ENCODE results near the gene TSPYL6. TPM values are rescaled to one million over a fixed set of nuclear protein-coding genes. Genes with fewer than 3 reads are reported as not detected.
A peak's percentile ranks its signal among the peaks of the same experiment; 100 is the strongest.
"Not testable (repeated sequence)": the region's sequence is repeated elsewhere in the genome, so short reads cannot be mapped to it uniquely, and the experiment has no call there.

The TSPYL6 gene
- not detected for total RNA-seq
- long read RNA-seq: 0 reads

GRCh38 chr2:54256091-54256694 lies at the start of gene TSPYL6:
TSPYL6 (minus strand) TSS chr2:54256229; CDS start chr2:54256151, 78 bp downstream.
- no peak for ATAC-seq
- intact Hi-C loops (cut with micrococcal nuclease): no loop called here

GRCh38 chr2:54303631-54304030 lies 47.6 kb upstream of the TSPYL6 start:
- intact Hi-C loops (cut with micrococcal nuclease): no loop called here
- DNase-seq (no peak), ATAC-seq (no peak)

More at GRCh38 chr2:54256091-54256694, at the start of gene TSPYL6:
- DNase-seq: no peak

DNA sequence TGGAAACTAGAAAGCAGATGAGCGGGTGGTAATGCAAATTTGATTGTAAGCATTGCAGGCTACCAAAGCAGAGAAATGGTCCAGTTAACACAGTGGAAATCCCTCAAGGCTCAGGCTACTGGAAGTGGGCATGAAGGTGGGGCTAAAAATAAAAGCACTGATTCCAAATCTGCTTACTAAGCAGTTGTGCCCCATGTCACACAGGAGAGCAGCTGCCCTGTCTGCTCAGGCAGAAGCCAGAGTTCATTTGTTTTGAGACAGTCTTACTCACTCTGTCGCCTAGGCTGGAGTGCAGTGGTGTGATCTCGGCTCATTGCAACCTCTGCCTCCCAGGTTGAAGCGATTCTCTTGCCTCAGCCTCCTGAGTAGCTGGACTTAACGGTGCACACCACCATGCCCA lies 42.5 kb upstream of the TSPYL6 start:
- DNase-seq (no peak), ATAC-seq (no peak)
- intact Hi-C loops (cut with micrococcal nuclease): no loop called here

GRCh38 chr2:54295911-54296310 lies 39.9 kb upstream of the TSPYL6 start:
- ATAC-seq: no peak

DNA sequence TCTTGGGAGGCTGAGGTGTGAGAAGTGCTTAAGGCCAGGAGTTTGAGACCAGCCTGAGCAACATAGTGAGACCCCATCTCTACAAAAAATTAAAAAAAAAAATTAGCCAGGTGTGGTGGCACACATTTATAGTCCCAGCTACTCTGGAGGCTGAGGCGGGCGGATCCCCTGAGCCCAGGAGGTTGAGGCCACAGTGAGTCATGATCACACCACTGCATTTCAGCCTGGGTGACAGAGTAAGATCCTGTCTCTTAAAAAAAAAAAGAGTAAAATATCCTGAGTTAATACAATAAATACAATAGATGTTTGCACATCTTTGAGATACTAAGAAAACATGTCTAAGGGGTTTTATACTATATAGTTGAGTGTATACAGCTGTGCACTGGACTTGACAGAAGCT lies 38.6 kb upstream of the TSPYL6 start:
- DNase-seq; ATAC-seq; intact Hi-C loops (cut with micrococcal nuclease): not testable (repeated sequence)

More at GRCh38 chr2:54295911-54296310, 39.9 kb upstream of the TSPYL6 start:
- DNase-seq: no peak
- intact Hi-C loops (cut with micrococcal nuclease): no loop called here

GRCh38 chr2:54290356-54291025 lies 34.5 kb upstream of the TSPYL6 start:
- no peak for DNase-seq
- intact Hi-C loops (cut with micrococcal nuclease): no loop called here
- no peak for ATAC-seq

DNA sequence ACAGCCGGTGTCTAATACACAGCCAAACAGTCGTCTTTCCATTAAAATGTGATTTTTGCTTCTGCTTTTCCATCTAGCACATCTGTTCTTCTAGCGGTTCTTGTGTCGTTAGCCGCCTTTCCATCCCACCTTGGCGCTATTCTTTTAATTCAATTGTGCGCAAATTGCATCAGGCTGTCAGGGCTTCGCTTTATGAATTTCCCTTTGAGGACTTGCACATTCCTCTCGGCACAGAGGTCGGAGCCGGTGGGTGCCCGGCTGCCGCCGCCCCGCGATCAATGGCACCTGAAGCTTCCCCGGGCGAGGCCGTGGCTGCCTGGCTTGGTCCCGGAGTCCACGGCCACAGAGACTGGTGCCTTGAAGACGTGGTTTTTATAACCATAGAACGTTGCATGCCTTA lies 33.9 kb upstream of the TSPYL6 start:
- DNase-seq (no peak), ATAC-seq (no peak)
- intact Hi-C loops (cut with micrococcal nuclease): no loop called here

- peak; percentile 93 for ATAC-seq
- intact Hi-C loops (cut with micrococcal nuclease): no loop called here
- DNase-seq: no peak
Measured at GRCh38 chr2:54287532-54287931, 31.5 kb upstream of the TSPYL6 start.

DNA sequence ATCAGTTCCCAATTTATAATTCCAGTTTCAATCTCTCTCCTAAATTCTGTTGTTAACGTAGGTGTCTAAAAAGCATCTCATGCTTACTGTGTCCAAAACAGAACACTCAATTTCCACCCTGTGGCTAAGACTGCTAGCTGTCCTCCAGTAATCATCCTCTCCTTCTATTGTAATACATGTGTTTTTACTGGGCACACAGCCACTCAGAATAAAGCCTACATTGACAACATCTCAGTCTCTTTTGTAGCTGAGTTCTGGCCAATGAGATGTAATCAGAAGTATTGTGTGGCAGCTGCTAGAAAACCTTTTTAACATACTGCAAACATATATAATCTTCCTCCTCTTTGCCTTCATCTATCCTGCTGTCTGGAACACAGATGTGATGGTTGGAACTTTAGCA lies 29.4 kb upstream of the TSPYL6 start:
- no peak for ATAC-seq
- DNase-seq: no peak
- intact Hi-C loops (cut with micrococcal nuclease): no loop called here

DNA sequence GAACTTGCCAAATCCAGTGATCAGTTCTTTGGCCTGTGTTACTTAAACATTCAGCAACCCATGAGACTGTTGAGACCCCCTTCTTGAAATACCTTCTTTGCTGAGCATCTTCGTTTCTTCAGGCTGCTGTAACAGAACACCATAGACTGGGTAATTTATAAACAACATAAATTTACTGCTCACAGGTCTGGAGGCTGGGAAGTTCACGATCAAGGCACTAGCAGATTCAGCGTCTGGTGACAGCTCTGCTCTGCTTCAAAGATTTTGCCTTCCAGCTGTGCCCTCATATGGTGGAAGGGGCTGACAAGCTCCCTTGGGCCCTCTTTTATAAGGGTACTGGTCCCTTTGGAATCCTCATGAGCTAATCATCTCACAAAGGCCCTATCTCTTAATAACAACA lies 28.8 kb upstream of the TSPYL6 start:
- DNase-seq (no peak), ATAC-seq (no peak)
- intact Hi-C loops (cut with micrococcal nuclease): no loop called here

DNA sequence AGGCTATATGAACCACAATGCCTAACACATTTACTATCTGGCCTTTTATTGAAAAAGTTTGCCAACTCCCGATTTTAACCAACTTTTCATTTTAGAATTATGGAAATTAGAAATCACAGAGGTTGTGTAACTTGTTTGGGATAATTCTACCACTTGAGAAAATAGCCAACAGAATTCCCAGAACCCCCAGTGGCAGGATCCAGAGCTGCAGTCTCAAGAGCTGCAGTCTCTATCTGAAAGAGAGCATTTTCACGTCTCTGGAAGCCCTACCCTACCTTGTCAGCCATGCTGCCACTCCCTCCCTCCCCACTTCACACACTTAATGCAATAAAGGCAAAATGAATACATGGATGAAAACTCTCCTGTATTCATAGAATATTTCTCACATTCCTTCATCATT lies 23.4 kb upstream of the TSPYL6 start:
- intact Hi-C loops (cut with micrococcal nuclease): no loop called here
- ATAC-seq (no peak), DNase-seq (no peak)

GRCh38 chr2:54275541-54275940 lies 19.5 kb upstream of the TSPYL6 start:
- no peak for DNase-seq
- intact Hi-C loops (cut with micrococcal nuclease): no loop called here
- no peak for ATAC-seq

- DNase-seq: no peak
- peak; percentile 73 for ATAC-seq
- intact Hi-C loops (cut with micrococcal nuclease): no loop called here
Measured at GRCh38 chr2:54274781-54275242, 18.8 kb upstream of the TSPYL6 start.

GRCh38 chr2:54271843-54272627 lies 16.0 kb upstream of the TSPYL6 start:
- intact Hi-C loops (cut with micrococcal nuclease): no loop called here
- DNase-seq (no peak), ATAC-seq (no peak)

- intact Hi-C loops (cut with micrococcal nuclease): no loop called here
- DNase-seq (no peak), ATAC-seq (no peak)
Measured at GRCh38 chr2:54271189-54271588, 15.2 kb upstream of the TSPYL6 start.

- DNase-seq (no peak), ATAC-seq (no peak)
- intact Hi-C loops (cut with micrococcal nuclease): no loop called here
Measured at GRCh38 chr2:54267577-54267976, 11.5 kb upstream of the TSPYL6 start.

DNA sequence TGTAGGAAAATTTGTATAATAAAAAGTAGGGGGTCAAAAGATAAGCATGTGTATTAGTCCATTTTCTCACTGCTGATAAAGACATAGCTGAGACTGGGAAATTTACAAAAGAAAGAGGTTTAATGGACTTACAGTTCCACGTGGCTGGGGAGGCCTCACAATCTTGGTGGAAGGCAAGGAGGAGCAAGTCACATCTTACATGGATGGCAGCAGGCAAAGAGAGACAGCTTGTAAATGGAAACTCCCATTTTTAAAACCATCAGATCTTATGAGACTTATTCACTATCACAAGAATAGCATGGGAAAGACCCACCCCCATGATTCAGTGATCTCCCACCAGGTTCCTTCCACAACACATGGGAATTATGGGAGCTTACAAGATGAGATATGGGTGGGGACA lies 9.1 kb upstream of the TSPYL6 start:
- DNase-seq; ATAC-seq; intact Hi-C loops (cut with micrococcal nuclease): not testable (repeated sequence)

DNA sequence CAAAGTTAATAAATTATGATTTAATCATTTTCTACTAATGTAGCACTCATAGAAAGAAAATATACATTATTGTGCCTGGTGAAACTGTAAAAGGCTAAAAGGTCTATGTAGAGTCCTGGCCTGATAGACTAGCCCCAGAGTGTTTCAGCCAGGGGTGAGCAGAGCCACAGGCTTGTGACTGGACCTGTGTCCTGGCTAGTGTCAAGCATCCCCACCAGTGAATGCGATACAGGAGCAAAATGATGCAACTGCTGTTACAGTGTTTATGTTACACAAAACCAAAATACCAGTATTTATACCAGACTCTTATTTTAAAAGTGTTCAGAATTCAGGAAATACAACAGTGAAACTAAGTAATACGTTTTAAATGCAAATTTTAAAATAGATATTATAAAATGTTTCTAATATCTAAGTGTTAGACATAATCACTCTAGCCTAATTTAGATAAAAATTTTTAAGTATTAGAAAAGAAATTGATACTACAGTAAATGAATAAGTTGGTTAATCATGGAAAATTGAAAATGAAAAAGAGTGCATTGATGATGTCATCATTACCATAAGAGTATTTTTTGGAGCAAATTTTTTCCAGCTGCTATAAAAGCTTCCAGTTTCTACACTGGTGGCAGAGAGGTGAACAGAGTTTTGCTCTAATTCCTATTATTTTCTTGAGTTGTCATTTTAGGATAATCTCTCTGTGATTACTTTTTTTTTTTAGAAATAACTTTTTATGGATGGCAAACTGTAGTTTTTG lies 6.2 kb upstream of the TSPYL6 start:
- DNase-seq: no peak
- intact Hi-C loops (cut with micrococcal nuclease): no loop called here
- peak; percentile 38 for ATAC-seq

GRCh38 chr2:54261537-54261936 lies 5.5 kb upstream of the TSPYL6 start:
- ATAC-seq: no peak
- no peak for DNase-seq
- intact Hi-C loops (cut with micrococcal nuclease): no loop called here

DNA sequence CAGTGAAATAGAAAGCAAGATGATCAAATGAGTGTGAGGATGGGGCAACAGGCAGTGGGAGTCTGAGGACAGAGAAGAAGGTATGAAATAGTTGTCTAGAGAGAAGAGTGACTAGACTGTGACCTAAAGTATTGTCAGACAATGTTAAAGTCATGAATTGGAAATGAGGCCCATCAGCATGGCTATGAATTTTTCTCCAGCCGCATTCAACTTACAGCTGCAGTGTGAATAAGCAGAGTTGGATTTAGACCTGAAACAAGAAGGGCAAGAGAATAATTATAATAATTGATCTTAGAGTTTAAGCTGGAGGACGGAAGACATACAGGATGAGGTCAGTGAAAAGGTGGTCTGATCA lies 4.2 kb upstream of the TSPYL6 start:
- no peak for ATAC-seq

More for the DNA sequence above, 4.2 kb upstream of the TSPYL6 start:
- intact Hi-C loops (cut with micrococcal nuclease): no loop called here
- no peak for DNase-seq

All from left ventricle myocardium superior (tissue), 1 donor.